Loucy (cell line): ENCODE measurements around the gene LSM5.

Experiments used
- H2AFZ ChIP-seq: fragments of 200-600 bp; sonication (generic); 2 replicates; pipeline ENCODE4 v1.6.0; 2016; ENCODE audit warnings: antibody characterized with exemption, mild to moderate bottlenecking, low read length, moderate library complexity
- H3F3A ChIP-seq: fragments of 200-600 bp; 2 replicates; pipeline ENCODE4 v1.6.0; 2016; ENCODE audit warnings: antibody characterized with exemption, low read depth, mild to moderate bottlenecking
- H3K27me3 ChIP-seq: fragments of 200-600 bp; sonication (generic); 2 replicates; pipeline ENCODE4 v1.6.1; 2014; ENCODE audit warnings: low read length, mild to moderate bottlenecking; ENCODE audit not compliant: insufficient read depth, poor library complexity, severe bottlenecking
- H3K36me3 ChIP-seq: fragments of 200-600 bp; sonication (generic); 2 replicates; pipeline ENCODE4 v1.6.1; 2016; ENCODE audit warnings: low read length; ENCODE audit not compliant: insufficient read depth
- H3K4me1 ChIP-seq: fragments of 200-600 bp; sonication (generic); 2 replicates; pipeline ENCODE4 v1.5.1; 2014; ENCODE audit warnings: low read length, mild to moderate bottlenecking; ENCODE audit not compliant: insufficient read depth, poor library complexity, severe bottlenecking
- H3K4me2 ChIP-seq: fragments of 200-600 bp; sonication (generic); 2 replicates; pipeline ENCODE4 v1.6.0; 2014; ENCODE audit warnings: antibody characterized with exemption, low read length, low read depth, mild to moderate bottlenecking; ENCODE audit not compliant: poor library complexity, severe bottlenecking
- H3K4me3 ChIP-seq: fragments of 200-600 bp; sonication (generic); 2 replicates; pipeline ENCODE4 v1.5.1; 2014; ENCODE audit warnings: low read length, mild to moderate bottlenecking, mixed read lengths; ENCODE audit not compliant: poor library complexity, severe bottlenecking
- H3K79me2 ChIP-seq: fragments of 200-600 bp; sonication (generic); 2 replicates; pipeline ENCODE4 v1.6.1; 2014; ENCODE audit warnings: low read length; ENCODE audit not compliant: insufficient read depth
- H3K9ac ChIP-seq: fragments of 200-600 bp; sonication (generic); 2 replicates; pipeline ENCODE4 v1.6.0; 2014; ENCODE audit warnings: mild to moderate bottlenecking, low read depth, low read length, moderate library complexity; ENCODE audit not compliant: poor library complexity, severe bottlenecking
- H3K9me2 ChIP-seq: fragments of 200-600 bp; sonication (generic); replicated peaks from 2 replicates; pipeline ENCODE4 v1.6.1; 2016; ENCODE audit warnings: low read depth, low read length, mixed read lengths
- H3K9me3 ChIP-seq: fragments of 200-600 bp; sonication (generic); 2 replicates; pipeline ENCODE4 v1.6.1; 2014; ENCODE audit warnings: mild to moderate bottlenecking, antibody characterized with exemption, low read length, low read depth; ENCODE audit not compliant: insufficient read depth
- H4K20me1 ChIP-seq: fragments of 200-600 bp; sonication (generic); 2 replicates; pipeline ENCODE4 v1.6.0; 2014; ENCODE audit warnings: antibody characterized with exemption, low read length, mild to moderate bottlenecking; ENCODE audit not compliant: insufficient read depth, poor library complexity, severe bottlenecking
- EZH2phosphoT487 ChIP-seq: fragments of 200-600 bp; IDR thresholded peaks from 2 replicates; pipeline ENCODE4 v1.6.1; 2018; ENCODE audit warnings: antibody characterized with exemption, mild to moderate bottlenecking, moderate library complexity, borderline replicate concordance
- TF ChIP-seq, protein P1 (sequence below): fragments of 200-600 bp; sonication (generic); conservative IDR thresholded peaks from 2 replicates; pipeline ENCODE4 v1.5.1; 2014; ENCODE audit warnings: mild to moderate bottlenecking, antibody characterized with exemption, low read length

The LSM5 gene

DNA sequence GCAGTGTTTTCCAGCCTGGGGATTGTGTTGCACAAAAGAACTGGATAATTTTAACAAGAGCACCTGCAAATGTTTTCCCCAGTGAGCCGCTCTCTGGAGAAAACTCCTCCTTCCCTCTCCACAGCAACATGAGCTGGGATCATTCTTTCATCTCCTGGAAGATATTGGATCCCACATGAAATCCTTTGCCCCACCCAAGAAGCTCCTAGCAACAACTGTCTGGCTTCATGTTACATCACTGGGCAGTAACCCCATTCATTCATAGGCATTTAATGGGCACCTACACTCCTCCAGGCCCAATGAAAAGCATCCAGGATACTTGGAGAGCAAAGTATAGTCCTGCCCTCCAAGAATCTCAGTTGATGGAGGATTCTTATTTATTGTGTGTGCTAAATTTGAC, 27.2 kb downstream of the LSM5 start:
- no peak overlapping the region for H3K4me2 ChIP-seq
- no peak overlapping the region for H3K4me3 ChIP-seq
- H3K79me2 ChIP-seq = no peaks in the 10 kb centered on the region
- H3K9me3 ChIP-seq = no peaks in the 10 kb centered on the region
- no peak overlapping the region for H3K9ac ChIP-seq
- no peak for TF ChIP-seq EZH2phosphoT487
- TF ChIP-seq, protein P1, sequence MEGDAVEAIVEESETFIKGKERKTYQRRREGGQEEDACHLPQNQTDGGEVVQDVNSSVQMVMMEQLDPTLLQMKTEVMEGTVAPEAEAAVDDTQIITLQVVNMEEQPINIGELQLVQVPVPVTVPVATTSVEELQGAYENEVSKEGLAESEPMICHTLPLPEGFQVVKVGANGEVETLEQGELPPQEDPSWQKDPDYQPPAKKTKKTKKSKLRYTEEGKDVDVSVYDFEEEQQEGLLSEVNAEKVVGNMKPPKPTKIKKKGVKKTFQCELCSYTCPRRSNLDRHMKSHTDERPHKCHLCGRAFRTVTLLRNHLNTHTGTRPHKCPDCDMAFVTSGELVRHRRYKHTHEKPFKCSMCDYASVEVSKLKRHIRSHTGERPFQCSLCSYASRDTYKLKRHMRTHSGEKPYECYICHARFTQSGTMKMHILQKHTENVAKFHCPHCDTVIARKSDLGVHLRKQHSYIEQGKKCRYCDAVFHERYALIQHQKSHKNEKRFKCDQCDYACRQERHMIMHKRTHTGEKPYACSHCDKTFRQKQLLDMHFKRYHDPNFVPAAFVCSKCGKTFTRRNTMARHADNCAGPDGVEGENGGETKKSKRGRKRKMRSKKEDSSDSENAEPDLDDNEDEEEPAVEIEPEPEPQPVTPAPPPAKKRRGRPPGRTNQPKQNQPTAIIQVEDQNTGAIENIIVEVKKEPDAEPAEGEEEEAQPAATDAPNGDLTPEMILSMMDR = no peak
- no peaks in the 10 kb centered on the region for H3K36me3 ChIP-seq
- H3F3A ChIP-seq = no peaks in the 10 kb centered on the region
- no peaks in the 10 kb centered on the region for H3K27me3 ChIP-seq
- no peaks in the 10 kb centered on the region for H3K4me1 ChIP-seq
- no peaks in the 10 kb centered on the region for H3K9me2 ChIP-seq
- no peaks in the 10 kb centered on the region for H4K20me1 ChIP-seq
- no peak overlapping the region for H2AFZ ChIP-seq

DNA sequence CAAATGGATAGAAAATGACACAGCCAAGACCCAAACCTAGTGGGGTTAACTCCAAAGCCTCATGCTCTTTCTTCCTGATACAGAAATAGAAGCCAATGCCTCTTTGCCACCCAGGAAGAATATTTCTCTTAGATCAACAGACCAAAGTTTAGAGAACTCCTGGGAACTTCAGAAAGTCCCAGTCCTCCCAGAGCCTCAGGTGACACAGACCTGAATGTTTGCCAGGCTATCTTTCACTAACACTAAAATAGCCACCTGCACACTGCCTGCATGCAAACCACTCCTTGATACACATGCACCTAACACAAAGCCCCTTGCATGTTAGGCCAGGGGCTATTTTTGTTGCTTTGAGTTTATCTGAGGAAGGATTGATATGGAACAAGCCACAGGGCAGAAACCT, 27.7 kb downstream of the LSM5 start:
- Histone ChIP-seq H3K9ac (no peak overlapping the region), H3K9me3 (no peaks in the 10 kb centered on the region), H3K36me3 (no peaks in the 10 kb centered on the region), H2AFZ (no peak overlapping the region), H3K9me2 (no peaks in the 10 kb centered on the region), H3K79me2 (no peaks in the 10 kb centered on the region), H4K20me1 (no peaks in the 10 kb centered on the region), H3K4me1 (no peaks in the 10 kb centered on the region), H3K27me3 (no peaks in the 10 kb centered on the region), H3F3A (no peaks in the 10 kb centered on the region), H3K4me3 (no peak overlapping the region), H3K4me2 (no peak overlapping the region)
- TF ChIP-seq, protein P1 = no peak
- TF ChIP-seq EZH2phosphoT487 = no peak

DNA sequence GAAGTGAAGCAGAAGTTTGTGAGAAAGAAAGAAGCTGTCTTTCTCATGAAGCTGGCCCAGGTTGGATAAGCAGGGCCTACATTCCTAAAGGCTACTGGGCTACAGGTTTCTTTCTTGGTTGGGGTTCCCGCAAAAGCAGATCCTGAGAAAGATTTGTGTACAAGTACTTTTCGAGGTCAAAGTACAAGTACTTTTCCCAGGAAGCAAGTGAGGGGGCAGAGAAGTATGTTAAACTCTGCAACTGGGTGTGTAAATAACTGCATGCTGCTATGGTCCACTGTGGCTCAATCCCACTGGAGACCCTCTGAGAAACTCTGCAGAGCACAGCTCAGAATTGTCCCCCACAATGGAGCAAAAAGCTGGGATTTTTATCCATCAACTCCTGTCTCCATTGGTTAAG, 28.7 kb downstream of the LSM5 start:
- no peak overlapping the region for H3K4me2 ChIP-seq
- H2AFZ ChIP-seq = no peak overlapping the region
- H3K27me3 ChIP-seq = no peaks in the 10 kb centered on the region
- H3K36me3 ChIP-seq = no peaks in the 10 kb centered on the region
- no peaks in the 10 kb centered on the region for H3F3A ChIP-seq
- no peak for TF ChIP-seq EZH2phosphoT487
- TF ChIP-seq, protein P1 = no peak
- no peaks in the 10 kb centered on the region for H3K9me3 ChIP-seq
- H3K79me2 ChIP-seq = no peaks in the 10 kb centered on the region
- H4K20me1 ChIP-seq = no peaks in the 10 kb centered on the region
- H3K4me1 ChIP-seq = no peaks in the 10 kb centered on the region
- H3K9me2 ChIP-seq = no peaks in the 10 kb centered on the region
- H3K4me3 ChIP-seq = no peak overlapping the region
- H3K9ac ChIP-seq = no peak overlapping the region
